Cardiac fibroblast (primary cell): ENCODE measurements around the gene PAPPA.

Experiments used
- DNase-seq, 2 donors: peaks; one replicate each; pipeline versions ENCODE4 v3.0.0 to v3.0.0-alpha.2; 2010; ENCODE audit warnings: low read depth in 2 of 2
- H3K4me3 ChIP-seq, 2 donors: replicated peaks in 1 of 2; 1 replicate in 1 of 2; 2 replicates in 1 of 2; pipeline ENCODE4 v1.5.1; 2011; ENCODE audit warnings: low read depth in 2 of 2, low read length in 2 of 2, mild to moderate bottlenecking in 2 of 2, moderate library complexity in 1 of 2
- TF ChIP-seq, protein P1 (sequence below): IDR thresholded peaks from one replicate; pipeline ENCODE4 v1.5.1; 2011; ENCODE audit warnings: low read depth, mild to moderate bottlenecking, low read length, inconsistent platforms

PAPPA gene

GRCh38 chr9:116123171-116123570 is 30.4 kb upstream of the PAPPA start:
- DNase-seq, result no peak
- TF ChIP-seq, protein P1, sequence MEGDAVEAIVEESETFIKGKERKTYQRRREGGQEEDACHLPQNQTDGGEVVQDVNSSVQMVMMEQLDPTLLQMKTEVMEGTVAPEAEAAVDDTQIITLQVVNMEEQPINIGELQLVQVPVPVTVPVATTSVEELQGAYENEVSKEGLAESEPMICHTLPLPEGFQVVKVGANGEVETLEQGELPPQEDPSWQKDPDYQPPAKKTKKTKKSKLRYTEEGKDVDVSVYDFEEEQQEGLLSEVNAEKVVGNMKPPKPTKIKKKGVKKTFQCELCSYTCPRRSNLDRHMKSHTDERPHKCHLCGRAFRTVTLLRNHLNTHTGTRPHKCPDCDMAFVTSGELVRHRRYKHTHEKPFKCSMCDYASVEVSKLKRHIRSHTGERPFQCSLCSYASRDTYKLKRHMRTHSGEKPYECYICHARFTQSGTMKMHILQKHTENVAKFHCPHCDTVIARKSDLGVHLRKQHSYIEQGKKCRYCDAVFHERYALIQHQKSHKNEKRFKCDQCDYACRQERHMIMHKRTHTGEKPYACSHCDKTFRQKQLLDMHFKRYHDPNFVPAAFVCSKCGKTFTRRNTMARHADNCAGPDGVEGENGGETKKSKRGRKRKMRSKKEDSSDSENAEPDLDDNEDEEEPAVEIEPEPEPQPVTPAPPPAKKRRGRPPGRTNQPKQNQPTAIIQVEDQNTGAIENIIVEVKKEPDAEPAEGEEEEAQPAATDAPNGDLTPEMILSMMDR, result no peak

GRCh38 chr9:116124472-116125040 is 29.0 kb upstream of the PAPPA start:
- peak; percentile 59 to 69 for DNase-seq

More at GRCh38 chr9:116123171-116123570, 30.4 kb upstream of the PAPPA start:
- H3K4me3 ChIP-seq, result no peak overlapping the region

DNA sequence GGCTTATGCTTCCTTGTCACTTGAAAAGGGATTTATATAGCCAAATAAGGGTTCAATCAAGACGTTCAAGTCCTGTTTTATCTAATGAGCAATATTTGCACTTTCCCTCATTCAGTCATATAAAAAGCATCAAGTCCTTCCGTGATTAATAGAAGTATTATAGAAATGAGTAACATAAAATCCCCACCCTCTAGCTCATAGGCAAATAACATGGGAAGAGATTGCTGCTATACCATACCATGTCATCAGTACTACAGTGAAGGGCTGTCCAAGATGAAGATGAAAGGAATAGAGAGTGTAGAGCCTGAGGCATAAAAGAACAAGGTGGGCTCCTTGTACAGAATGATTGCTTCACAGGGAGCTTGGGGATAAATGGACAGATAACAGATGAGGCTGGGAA is 20.4 kb upstream of the PAPPA start:
- no peak for DNase-seq
- no peak overlapping the region for H3K4me3 ChIP-seq
- TF ChIP-seq, protein P1, result no peak

More at GRCh38 chr9:116124472-116125040, 29.0 kb upstream of the PAPPA start:
- H3K4me3 ChIP-seq, result no peak overlapping the region
- TF ChIP-seq, protein P1, result no peak

- DNase-seq, result peak in 1 of 2 donors; percentile 14
- TF ChIP-seq, protein P1, result no peak
- no peak overlapping the region for H3K4me3 ChIP-seq
Observed at GRCh38 chr9:116134975-116135374, 18.6 kb upstream of the PAPPA start.

- TF ChIP-seq, protein P1, result no peak
- no peak overlapping the region for H3K4me3 ChIP-seq
- no peak for DNase-seq
Observed at GRCh38 chr9:116137010-116137409, 16.6 kb upstream of the PAPPA start.

DNA sequence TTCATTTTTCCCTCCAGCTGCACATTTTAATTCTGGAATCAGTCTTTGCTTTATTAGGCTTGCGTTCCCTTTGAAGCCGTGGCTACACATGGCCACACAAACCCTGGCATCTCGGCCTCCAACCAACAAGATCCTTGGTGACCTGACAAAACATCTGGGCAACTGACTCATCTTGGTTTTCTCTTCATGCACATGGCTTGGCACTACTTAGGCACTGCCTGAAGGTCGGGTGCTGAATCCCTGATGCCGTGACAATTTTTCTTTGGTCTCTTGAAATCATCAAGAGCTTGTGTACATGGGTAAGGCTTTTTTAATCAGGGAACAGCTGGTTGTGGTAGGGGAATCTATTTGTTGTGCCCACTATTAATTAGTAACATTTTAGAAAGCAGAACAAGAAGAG is 16.0 kb upstream of the PAPPA start:
- no peak overlapping the region for H3K4me3 ChIP-seq
- DNase-seq, result no peak
- TF ChIP-seq, protein P1, result no peak
